NCI-H82 treated with DMSO at 0.1 percent for 48 hours (cell line): ENCODE data around the gene RHOBTB1.

Experiments used
- DNase-seq: peaks from one replicate; lab custom pipeline; 2025; ENCODE audit not compliant: unreplicated experiment; lab: John Stamatoyannopoulos, UW

The RHOBTB1 gene

DNA sequence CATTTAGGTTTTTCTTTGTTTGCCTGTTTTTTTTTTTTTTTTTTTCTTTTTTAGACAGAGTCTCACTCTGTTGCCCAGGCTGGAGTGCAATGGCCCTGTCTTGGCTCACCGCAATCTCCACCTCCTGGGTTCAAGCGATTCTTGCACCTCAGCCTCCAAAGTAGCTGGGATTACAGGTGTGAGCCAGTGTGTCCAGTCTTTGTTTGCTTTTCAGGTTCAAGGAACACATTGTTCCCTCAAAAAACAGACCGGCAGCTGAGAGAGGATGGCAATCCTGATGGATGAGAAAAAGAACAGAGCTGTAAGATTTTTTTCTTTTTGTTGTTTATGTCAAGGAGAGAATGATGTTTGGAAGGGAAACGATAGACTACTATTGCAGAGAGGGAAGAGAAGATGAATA is 23.3 kb upstream of the RHOBTB1 start:
- no peak for DNase-seq

DNA sequence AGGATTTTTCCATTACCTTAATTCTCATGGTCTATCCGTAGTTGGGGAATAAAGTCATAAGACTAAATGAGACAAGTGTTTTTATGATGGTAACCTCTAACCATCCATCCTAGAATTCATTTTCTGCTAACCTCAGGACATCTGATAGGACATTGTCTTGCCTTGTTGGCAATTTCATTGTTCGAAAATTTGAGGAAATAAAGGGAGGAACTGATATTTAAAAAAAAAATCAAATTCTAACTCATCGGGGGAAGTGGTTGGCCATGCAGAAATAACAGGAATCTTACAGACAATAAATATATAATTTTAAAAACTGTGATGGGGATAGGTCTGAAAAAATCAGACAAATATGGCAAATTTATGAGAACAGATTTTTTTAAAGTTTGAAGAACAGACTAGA is 21.7 kb upstream of the RHOBTB1 start:
- no peak for DNase-seq

DNA sequence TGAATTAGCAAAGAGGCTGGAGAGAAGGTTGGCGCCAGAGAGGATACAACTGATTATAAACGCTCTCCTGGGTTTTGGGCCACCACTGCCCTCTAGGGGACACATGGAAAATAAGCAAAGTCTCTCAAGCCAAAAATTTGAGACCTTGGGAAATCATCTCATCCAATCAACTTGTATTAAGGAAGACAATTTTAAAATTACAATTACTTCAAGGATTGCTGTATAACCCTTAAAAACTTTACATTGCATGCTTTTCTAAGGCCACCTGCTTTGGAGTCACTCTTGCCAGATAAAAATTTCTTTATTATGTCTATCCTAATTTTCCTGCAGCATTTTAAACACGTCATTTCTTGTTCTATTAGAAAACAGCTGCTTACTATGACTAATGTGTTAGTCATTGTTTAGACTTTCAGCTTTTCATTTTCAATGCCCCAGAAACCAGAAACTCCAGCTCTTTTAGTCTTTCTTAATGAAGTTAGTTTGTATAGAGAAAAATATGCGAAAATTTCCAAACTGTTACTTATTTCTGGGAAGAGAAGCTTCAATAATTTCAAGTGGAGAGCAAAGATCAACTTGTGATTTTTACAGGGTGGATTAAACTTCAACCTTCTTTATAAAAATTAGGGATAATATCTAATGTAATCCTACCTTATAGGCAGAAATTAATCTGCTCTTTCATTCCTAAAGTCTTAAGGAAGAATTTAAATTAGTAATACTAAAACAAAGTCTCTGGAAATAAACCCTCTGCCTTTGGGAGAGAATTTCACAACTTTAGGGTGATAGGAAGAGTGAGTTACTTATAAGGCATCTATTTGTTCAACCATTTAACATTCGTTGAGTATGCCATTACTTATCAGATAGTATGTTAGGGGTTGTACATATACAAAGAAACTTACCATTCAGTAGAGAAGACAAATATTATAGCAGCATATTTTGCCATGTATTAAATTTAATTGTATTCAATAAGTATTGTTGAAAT is 20.6 kb upstream of the RHOBTB1 start:
- DNase-seq, result peak; percentile 36

DNA sequence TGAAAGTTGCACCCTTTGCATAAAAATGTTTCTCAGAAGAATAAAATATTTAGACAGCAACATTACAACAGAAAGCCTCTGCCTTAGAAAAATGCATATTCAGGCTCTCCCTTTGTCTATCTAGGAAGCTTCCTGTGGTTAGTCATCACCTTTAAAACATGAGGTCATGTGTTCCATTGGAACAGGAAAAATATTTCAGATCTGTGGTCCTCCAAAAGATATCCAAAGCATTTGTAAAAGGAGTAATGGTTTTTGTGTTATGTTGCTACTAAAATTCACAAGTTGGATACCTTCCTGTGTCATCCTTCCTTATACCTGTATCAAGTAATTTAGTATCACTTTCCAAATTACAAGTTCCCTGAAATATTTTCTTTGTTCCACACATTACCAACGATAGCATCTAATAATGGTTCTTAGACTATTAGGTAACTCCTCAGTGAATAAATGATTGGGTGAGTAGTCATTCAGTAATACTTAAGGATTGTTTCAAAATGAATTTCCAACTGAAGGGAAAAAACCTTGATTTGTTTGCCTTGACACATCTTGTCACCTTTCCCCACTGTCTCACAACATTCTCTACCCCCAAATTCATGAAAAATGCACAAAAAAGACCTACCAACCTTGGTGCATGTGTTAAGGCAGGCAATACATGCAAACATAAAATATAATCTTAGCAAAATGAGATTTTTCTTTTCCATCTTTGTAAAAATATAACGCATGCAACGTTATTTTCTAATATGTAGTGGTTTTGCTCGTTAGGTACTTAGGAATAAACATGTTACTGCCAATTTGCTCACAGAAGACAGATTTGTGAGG is 19.7 kb upstream of the RHOBTB1 start:
- no peak for DNase-seq

DNA sequence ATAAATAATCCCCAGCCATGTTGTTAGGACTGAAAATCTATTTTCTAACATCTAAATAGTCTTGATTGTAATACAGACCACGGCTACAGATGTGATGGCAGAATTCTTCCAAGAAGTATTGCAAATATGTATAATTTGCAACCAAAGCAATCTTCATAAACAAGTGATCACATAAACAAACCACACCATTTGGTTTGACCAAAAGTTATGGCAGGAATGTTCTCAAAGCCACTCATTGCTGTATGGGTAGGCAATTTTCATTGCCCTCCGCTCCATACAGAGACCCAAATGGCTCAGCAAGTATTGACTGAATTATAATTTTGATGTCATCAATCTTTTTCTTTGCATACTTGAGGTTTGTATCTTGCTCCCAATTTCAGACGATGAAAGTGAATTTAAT is 19.0 kb upstream of the RHOBTB1 start:
- DNase-seq, result no peak

DNA sequence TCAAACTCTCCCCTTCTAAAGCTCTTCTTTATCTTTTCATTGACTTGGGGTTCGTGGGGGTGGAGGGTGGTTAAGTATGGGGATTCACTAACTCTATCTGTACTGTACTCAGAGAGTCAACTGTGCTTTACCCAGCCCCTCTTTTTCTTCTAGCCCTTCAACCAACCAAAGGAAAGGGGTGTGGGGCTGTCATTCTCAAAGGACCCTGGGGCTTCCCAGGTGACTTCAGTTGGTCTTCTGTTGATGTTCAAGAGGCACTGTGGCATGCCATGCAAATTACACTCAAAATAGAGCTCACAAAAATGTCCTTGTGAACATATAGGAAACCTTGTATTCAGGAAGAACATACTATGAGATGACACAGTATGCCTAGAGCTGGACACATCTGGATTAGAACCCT is 16.9 kb upstream of the RHOBTB1 start:
- DNase-seq, result no peak

DNA sequence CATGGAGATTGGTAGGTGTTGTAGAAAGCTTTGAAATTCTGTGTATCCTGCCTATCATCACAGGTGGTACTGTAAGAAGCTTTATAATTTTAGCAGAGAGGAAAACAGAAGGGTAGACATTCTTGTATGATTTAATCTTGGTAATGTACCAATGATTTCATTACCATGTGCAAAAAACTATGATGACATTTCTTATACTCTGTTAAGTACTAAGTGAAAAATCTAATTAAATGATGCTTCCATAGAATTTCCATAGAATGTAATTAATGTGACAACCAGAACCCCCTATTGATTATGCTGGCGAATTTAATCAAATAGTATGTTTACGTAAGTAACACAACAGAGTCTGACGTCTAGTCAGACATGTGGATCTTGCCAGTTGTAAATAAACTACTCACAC is 16.0 kb upstream of the RHOBTB1 start:
- no peak for DNase-seq

DNA sequence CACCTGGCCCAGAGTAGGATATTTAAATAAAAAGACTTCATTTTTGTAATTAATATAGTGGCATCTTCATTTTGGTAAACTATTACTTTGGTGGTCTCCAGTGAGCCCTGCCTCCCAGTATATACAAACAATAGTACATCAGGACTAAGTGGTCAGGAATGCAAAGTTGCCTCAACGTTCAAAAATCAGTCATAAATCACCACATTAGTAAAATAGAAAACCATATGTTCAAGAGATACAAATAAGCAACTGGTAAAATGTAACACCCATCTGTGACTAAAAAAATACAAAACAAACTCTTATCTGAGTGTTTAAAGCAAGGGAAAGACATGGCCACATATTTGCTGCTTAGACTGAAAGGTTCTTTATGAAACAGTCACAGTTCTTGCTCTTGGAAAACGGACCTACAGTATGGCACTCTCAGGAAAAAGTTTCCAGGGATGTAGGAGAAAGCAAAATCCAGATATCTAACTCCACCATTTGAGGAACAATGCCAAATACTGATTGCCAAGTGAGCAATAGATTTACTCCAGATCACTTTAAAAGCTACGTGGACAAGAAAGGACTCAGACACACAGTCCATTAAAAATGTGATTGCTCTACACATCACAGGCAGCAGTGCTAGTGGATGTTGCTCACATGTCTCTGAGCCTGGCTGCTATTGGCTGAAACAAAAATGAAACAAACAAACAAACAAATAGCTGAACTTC is 15.1 kb upstream of the RHOBTB1 start:
- no peak for DNase-seq

DNA sequence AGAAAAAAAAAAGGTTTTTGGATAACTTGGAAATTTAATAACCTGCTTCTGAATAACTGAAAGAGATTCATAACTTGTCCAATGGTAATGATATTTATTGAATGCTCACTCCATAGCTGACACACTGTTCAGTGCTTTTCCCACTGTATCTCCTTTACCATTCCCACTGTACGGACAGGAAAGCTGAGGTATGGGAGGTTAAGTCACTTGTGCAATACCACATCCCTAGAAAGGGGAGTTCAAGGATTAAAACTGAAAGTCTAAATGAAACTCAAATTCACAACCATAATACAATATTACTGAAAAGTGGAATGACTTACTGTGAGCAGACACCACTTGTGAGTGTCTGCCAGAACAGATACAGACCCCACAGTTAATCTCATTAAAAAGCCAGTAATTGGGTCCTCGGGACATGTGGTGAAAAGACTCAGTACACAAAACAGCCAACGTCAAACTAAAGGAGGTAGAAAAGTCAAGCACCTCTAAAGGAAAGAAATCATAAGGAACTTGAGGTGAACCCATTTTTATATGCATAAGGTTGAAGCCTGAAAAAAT is 13.8 kb upstream of the RHOBTB1 start:
- peak; percentile 53 for DNase-seq

DNA sequence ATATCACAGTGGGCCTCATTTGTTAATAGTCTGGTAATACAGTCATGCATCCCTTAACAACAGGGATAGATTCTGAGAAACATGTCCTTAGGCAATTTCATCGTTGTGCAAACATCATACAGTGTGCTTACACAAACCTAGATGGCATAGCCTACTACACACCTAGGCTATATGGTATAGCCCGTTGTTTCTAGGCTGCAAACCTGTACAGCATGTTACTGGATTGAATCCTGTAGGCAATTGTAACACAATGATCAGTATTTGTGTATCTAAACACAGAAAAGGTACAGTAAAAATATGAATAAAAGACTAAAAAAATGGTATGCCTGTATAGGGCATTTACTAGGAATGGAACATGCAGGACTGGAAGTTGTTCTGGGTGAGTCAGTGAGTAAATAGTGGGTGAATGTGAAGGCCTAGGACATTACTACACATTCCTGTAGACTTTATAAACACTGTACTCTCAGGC is 12.0 kb upstream of the RHOBTB1 start:
- no peak for DNase-seq

DNA sequence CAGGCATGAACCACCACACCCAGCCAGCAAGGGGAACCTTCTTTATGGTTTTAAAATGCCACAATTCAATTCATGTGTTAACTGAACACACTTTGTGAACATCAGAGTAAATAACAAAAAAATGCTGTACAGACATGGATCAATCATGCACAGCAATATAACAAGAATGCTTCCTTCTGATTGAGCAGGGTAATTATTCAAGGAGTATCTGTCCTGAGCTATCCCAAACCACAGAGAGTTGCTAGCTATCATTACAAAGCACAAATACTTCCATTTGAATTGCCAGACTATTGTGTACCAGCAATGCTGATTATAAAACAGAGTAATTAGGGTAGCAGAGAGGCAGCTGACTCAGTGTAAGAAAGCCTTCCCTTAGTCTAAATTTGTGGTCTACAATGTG is 11.3 kb upstream of the RHOBTB1 start:
- DNase-seq, result no peak

DNA sequence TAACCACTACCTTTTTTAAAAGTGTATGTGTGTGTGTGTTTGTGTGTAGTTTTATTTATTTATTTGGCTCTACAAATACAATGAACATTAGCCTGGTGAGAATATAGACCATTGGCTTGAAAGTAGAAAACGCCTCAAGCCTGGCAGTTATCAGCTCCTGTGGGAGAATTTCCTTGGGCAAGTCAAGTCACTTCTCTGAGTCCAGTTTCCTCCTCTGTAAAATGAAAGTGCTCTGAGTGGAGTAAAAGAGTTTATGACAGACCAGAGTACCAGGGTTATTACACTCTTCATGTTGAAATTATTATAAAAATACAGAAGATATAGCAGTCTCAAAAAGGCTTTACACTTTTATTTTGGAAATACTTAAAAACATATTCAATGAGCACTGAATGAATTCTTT is 10.1 kb upstream of the RHOBTB1 start:
- no peak for DNase-seq

DNA sequence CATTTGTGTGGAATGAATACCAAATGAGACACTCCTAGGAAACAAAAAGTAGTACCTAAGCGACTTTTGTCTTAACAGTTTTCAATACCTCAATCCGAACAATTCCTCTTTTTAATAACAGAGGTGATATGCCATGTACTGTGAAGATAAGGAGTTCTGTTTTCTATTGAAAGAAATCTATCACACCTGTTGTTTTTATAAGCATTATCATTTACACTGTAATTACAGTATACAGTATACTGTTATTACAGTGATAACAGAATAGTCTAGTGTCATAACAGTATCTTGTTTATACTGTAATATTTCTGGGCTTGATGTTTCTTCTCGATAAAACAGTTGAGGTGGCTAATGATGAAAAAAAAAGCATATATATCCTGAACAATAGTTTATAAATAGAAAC is 9.4 kb upstream of the RHOBTB1 start:
- no peak for DNase-seq

DNA sequence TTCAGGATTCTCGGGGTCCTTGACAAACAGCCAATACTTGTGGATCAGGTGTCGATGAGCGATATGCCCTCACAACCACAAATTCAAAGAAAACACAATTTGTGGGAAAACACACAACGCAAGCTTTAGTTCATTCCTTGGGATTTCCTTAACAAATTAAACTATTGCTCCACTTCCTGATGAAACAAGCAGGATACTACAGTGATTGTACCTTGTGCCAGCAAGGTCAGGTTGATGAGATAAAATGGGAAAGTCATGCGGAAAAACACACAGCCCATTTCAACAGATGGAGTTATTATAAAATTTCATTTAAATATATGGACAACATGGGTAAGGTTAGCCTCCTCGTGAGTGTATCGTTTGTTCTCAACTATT is 8.8 kb upstream of the RHOBTB1 start:
- DNase-seq, result no peak

DNA sequence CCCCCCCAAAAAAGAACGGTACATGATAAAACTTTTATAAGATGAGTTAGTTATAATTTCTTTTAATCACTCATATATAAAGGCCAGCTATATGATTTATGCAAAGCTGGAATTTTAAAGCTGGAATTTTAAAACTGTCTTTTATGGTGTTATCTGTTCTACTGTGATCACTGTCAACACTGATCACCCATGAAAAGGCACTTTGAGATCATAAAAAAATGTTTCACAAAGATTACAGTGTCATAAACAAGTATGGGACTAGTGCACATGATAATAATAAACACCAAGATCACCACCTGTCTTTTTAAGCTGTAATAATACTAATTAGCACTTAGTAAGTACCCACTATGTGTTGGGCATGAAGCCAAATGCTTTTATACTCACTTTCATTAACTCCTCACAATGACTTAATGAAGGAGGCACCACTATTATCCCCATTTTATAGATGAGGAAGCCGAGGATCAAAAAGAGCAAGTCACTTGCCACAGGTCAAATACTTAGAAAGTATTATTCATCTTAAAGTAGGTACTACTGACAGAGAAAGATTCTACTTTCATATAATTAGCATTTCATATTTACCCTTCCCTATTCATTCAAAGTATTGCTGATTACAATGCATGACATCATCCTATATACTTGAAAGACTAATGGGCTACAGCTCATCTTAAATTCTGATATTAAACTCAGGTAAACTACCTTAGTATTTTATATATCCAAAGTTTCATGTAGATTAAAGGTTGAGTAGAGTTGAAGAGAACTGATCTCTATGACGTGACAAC is 8.3 kb upstream of the RHOBTB1 start:
- DNase-seq, result no peak

DNA sequence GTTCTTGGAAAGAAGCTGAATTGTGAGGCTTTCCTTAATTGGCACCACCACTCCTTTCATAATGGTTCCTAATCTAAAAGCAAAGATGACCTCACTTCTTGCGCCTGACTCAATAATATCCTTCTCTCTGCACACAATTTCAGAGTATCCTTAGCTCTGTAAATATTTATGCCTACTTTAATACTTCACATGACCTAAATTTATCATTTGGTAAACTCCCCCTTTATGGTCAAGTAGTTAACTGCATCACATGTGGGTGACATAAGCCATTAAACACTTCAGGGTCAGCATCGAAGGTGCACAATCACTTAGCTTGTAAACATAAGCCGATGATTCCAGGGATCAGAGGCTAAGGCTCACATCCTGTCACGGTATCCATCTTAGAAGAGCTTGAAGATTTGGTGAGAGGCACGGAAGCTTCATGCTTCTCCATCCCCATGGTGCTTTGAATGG is 7.3 kb upstream of the RHOBTB1 start:
- peak; percentile 70 for DNase-seq

DNA sequence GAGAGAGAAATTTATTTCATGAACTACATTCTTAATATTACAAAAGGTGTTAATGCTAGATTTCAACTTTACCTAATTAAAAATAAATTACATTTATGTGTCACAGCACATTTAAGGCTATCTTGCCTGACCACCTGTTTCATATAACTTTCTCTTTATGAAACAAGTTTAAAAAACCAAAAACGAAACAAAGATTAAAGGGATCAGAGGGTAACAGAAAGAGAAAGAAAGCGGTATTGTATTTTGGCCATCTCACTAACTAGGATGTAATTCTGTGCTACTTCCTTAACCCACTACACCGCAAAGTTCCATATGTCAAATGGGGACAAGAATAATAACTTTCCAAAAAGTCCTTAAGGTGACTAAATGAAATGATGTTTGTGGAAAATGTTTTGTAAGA is 6.3 kb upstream of the RHOBTB1 start:
- no peak for DNase-seq

DNA sequence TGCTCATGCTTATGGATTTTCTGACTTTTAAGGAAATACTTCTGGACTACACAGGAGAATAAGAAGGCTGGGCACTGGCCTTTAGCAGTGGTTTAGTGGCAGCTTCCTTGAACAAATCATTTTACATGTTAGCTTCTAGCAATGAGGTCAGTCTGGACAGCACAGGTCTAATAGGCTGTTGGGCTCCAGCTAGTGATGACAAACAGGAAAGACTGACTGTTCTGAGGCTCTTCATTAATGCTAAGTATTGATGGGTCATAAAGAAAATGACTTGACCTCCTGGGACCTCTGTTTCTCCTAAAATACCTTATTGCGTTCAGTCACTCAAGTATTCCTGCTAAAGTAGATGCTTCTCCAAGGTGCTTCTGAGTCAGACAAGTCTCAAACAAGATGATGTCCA is 4.9 kb upstream of the RHOBTB1 start:
- DNase-seq, result no peak

DNA sequence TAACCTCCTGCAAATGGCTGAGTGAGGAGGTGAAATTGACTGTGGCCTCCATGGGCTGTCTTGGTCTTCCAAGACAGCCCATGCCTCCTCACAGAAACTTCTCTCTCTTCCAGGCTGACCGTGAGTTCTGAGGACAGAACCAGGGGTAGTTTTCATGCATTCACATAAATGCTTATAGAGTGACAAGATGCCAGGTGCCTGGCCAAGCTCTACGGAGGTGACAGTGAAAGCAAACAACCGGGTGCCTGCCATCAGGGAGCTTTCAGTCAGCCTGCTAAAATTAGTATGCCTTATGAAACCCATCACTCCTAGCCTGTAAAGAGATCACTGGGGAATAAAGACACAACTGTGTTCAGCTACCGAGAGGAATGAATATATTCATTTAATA is 919 bp upstream of the RHOBTB1 start:
- DNase-seq, result no peak

DNA sequence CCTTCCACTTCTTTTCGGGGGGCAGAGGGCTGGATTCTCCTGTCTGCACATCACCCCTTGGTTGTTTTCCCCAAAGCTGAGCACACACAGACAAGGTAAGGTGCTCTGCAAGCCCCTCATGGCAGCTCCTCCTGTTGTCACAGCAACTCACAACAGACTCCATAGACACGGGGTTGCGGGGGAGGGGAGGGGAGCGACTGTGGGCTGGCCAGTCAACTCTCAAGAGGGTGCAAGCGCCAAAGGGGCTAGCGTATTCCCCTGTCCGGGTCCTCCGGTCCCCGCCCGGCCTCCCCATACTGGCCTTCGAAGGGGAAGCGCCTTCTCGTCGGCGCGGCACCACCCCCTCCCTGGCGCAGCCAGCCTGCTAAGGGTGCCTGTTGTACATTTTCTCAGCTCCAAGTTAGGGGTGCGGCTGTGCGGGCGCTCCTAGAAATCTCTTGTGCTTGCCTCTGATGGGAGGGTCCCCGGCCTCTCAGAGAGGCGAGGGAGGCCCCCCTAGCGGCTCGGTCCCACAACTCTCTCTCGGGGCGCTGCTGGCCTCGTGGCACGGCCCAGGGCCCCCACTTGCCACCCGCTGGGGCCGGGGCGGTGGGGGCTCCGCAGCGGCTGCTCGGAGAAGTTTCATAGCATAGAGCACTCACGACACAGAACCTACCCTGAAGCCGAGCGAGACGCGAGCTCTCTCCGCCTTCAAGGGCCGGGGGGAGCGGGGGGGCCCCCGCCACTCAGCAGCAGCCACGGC is 498 bp downstream of the RHOBTB1 start:
- peak; percentile 17 for DNase-seq
